ENCODE results near the gene TMEM184A. TPM values are rescaled to one million over a fixed set of nuclear protein-coding genes. Genes with fewer than 3 reads are reported as not detected.

The TMEM184A gene
- total RNA-seq, 3 donors from 2014 or later = 6.6 to 8.2 TPM; not detected in 1

DNA sequence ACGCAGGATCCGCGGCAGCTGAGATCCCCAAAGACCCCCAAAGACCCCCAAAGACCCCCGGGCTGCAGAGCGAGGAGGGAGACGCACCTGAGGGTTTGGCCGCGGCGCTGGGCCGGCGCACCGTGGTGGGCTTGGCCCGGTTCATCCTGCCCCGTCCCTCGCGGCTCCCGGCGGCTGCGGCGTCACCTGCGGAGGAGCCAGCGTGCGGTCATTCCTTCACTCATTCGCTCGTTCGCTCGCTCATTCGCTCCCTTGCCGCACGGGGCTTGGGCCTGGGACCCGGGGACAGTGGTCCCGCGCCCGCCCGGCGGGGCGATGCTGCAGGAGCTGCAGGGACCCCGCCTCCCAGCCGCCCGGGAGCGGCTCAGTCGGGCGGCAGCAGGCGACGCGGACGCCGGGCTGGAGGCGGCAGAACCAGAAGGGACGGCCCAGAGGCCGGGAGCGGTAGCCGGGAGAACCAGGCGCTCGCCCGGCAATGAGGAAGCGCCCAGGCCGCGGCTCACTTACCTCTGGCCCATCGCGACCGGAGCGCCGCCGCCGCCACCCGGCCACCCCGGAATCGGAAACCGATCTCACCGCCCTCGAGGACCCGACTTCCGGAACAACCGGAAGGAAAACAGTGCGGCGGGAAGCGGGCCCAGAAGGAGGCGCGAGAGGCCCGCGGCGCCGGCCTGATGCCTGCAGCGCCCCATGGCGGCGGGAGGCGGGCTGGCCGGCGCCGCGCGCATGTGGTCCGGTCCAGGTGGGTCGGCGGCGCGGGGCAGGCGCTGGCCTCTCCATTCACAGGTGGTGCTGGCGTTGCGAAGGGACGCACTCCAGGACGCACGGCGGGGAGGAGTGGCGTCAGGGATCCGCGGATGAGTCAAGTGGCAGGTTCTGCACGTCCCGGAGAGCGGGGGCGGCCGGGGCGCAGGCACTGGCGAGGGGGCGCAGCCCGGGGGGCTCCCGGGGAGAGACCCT is 51.9 kb downstream of the TMEM184A start, which contains the start of gene INTS1:
INTS1 (minus strand) TSS at position 574 of the 960 bp plus-strand sequence; CDS start at position 145, 429 bp downstream.
- intact Hi-C loops (cut with DNase I; ENCODE audit: low total_unique reads) = no loop called here
- peak; percentile 87 to 93 for DNase-seq (ENCODE audit: low spot score in 2 of 2)
- no peak for TF ChIP-seq POLR2A (IDR thresholded peaks at IDR 0.05)
- TF ChIP-seq, protein P1, sequence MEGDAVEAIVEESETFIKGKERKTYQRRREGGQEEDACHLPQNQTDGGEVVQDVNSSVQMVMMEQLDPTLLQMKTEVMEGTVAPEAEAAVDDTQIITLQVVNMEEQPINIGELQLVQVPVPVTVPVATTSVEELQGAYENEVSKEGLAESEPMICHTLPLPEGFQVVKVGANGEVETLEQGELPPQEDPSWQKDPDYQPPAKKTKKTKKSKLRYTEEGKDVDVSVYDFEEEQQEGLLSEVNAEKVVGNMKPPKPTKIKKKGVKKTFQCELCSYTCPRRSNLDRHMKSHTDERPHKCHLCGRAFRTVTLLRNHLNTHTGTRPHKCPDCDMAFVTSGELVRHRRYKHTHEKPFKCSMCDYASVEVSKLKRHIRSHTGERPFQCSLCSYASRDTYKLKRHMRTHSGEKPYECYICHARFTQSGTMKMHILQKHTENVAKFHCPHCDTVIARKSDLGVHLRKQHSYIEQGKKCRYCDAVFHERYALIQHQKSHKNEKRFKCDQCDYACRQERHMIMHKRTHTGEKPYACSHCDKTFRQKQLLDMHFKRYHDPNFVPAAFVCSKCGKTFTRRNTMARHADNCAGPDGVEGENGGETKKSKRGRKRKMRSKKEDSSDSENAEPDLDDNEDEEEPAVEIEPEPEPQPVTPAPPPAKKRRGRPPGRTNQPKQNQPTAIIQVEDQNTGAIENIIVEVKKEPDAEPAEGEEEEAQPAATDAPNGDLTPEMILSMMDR (IDR thresholded peaks at IDR 0.05) = peak; percentile 49 to 94 (median 58)
- peak; percentile 78 to 85 (median 79) for TF ChIP-seq POLR2AphosphoS5 (IDR thresholded peaks at IDR 0.05)
- Histone ChIP-seq H3K9me3 (no peaks in the 10 kb centered on the region), H3K4me1 (peaks cover 0 to 16% of the 10 kb centered on the region in 2 donors), H3K4me3 (peak within 1 kb of the TSS; percentile 99 to 100 (median 100)), H3K27ac (peak within 1 kb of the TSS; percentile 64 to 74), H3K27me3 (no peaks in the 10 kb centered on the region), H3K36me3 (no peaks in the 10 kb centered on the region)

GRCh38 chr7:1503390-1503789 is 52.6 kb downstream of the TMEM184A start:
- Histone ChIP-seq H3K4me3 (peak overlapping the region; percentile 99 to 100 (median 100)), H3K9me3 (no peaks in the 10 kb centered on the region), H3K27me3 (no peaks in the 10 kb centered on the region), H3K36me3 (no peaks in the 10 kb centered on the region), H3K27ac (no peak overlapping the region), H3K4me1 (peaks cover 0 to 16% of the 10 kb centered on the region in 2 donors)
- no peak for DNase-seq (ENCODE audit: low spot score in 2 of 2)
- intact Hi-C loops (cut with DNase I; ENCODE audit: low total_unique reads) = no loop called here
- TF ChIP-seq POLR2AphosphoS5 (IDR thresholded peaks at IDR 0.05) = no peak
- TF ChIP-seq, protein P1 (IDR thresholded peaks at IDR 0.05) = no peak
- no peak for TF ChIP-seq POLR2A (IDR thresholded peaks at IDR 0.05)

DNA sequence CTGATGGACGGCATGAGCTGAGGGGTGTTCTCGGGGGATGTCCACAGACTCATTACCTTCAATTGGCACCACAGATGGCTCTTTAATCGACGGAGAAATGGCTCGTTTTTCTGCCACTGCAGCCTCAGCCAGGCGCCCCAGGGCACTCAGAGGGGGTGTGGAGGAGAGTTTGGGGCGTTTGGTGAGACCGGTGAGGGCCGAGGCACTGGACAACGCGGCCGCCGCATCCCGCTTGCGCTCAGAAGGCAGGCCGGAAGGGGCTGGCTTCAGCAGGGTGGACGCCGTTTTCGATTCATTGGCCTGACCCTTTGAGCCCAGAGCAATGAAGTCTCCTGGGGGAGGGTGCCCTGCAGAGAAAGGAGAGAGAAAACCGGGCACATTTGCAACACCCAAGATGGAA is 53.2 kb downstream of the TMEM184A start:
- intact Hi-C loops (cut with DNase I; ENCODE audit: low total_unique reads) = no loop called here
- no peak for DNase-seq (ENCODE audit: low spot score in 2 of 2)
- no peak overlapping the region for H3K27ac ChIP-seq
- H3K36me3 ChIP-seq = no peaks in the 10 kb centered on the region
- H3K27me3 ChIP-seq = no peaks in the 10 kb centered on the region
- TF ChIP-seq POLR2A (IDR thresholded peaks at IDR 0.05) = no peak
- TF ChIP-seq, protein P1 (IDR thresholded peaks at IDR 0.05) = no peak
- no peak for TF ChIP-seq POLR2AphosphoS5 (IDR thresholded peaks at IDR 0.05)
- H3K4me3 ChIP-seq = peak overlapping the region; percentile 99 to 100 (median 100)
- H3K9me3 ChIP-seq = no peaks in the 10 kb centered on the region
- H3K4me1 ChIP-seq = peaks cover 0 to 16% of the 10 kb centered on the region in 2 donors

DNA sequence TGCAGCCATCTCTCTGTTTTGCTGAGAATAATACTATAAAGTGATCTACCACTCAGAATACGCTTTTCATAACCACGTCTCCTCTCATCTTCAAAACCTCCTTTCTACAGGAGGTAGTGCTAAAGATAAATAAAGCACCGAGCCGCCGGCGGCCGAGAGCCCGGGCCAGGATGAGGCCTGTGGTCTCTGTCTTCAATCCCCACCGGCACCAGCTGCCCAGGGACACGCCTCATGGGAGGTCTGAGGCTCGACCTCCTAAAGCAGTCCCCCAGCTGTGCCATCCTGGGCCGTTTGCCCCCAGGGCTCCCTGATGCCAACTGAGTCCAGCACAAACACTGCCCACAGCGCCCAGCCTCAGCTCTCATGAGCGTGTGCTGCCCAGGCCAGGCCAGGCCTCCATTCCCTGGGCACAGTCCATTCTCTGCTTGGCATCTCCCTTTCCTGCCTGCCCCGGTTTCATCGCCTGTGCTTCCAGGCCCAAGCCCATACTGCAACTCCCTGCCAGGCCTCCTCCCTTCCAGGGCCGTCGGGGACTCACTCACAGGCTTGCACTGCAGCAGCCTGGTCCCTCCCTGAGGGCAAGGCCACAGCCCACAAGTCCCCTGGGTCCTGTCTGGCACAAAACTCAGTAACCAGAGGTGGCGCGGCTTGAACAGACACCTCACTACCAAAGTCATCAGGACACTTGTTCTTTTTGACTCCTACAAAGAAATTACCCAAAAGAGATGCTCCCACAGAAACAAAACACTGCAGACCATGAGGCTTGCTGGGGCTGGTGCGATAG is 54.3 kb downstream of the TMEM184A start:
- Histone ChIP-seq H3K27ac (no peak overlapping the region), H3K4me3 (no peak overlapping the region), H3K4me1 (peaks cover 0 to 16% of the 10 kb centered on the region in 2 donors), H3K36me3 (peaks cover 5% of the 10 kb centered on the region), H3K9me3 (no peaks in the 10 kb centered on the region), H3K27me3 (no peaks in the 10 kb centered on the region)
- intact Hi-C loops (cut with DNase I; ENCODE audit: low total_unique reads) = no loop called here
- TF ChIP-seq, protein P1 (IDR thresholded peaks at IDR 0.05) = no peak
- TF ChIP-seq POLR2A (IDR thresholded peaks at IDR 0.05) = no peak
- no peak for DNase-seq (ENCODE audit: low spot score in 2 of 2)

Data from breast epithelium (tissue), 4 donors.